NCI-H187 treated with DMSO at 0.1 percent for 48 hours (cell line): Measurements from ENCODE around the gene PRF1.
"Not testable (repeated sequence)": the region's sequence is repeated elsewhere in the genome, so short reads cannot be mapped to it uniquely, and the experiment has no call there.

ENCODE experiments used
- DNase-seq: peaks from one replicate; lab custom pipeline; 2025; lab: John Stamatoyannopoulos, UW

The PRF1 gene

DNA sequence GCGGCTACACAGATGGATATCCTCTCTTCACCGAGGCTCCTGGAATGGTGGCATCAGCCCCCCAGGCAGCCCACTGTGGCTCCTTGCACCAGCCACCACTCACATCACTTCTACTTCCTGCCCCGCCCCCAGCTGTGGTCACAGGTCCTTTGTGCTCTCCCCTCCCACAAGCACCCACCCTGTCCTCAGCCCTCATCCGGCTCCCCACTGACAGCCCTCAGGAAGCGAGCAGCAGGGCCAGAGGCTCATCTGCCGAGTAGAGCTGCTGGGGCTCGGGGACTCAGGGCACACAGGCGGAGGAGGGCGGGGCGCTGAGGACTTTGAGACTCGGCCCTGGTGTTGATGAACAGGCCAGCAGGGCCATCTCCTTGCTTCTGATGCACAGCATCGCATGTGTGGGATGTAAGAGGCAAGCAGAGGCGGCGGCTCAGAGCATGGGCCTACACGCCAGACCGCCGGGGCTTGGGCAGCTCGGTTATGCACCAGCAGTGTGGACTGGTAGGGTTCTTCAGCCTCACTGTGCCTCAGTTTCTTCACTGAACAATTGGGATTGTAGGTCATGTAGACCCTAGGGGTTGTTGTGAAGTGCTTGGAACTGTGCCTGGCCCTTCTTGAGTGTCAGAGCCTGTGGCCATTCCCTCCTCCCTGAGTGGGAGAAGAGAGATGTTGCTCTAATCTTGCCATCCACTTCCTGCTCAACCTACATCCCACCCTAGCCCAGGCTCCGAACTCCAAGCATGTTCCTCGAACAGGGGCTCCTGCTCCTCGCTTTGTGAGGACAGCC, at the start of gene PRF1:
TSS of gene PRF1 (minus strand) at position 77 of the 784 bp plus-strand sequence. CDS start 1,839 bp downstream, outside the sequence.
- DNase-seq = no peak

- no peak for DNase-seq
Measured at GRCh38 chr10:70651661-70652060, 49.1 kb upstream of the PRF1 start.

GRCh38 chr10:70650718-70651117, 48.2 kb upstream of the PRF1 start:
- no peak for DNase-seq

- DNase-seq = no peak
Measured at GRCh38 chr10:70650104-70650503, 47.6 kb upstream of the PRF1 start.

DNA sequence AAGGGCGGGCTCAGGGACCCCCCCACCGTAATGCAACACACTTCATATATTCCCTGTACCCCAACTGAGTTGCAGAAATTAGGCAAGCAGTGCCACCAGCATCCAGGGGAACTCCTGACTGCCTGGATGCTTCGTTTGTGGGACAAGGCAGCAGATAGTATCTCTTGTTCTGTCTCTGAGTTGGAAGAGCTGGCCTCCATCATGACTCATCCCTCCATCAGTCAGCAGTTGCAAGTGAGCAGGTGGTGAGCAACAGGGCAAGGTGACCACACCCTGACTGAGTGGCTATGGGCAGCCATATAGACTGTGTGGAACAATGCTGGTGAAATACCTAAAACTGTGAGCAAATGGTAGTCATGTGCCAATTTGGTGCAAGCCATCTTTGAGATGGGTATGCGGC, 47.0 kb upstream of the PRF1 start:
- no peak for DNase-seq

DNA sequence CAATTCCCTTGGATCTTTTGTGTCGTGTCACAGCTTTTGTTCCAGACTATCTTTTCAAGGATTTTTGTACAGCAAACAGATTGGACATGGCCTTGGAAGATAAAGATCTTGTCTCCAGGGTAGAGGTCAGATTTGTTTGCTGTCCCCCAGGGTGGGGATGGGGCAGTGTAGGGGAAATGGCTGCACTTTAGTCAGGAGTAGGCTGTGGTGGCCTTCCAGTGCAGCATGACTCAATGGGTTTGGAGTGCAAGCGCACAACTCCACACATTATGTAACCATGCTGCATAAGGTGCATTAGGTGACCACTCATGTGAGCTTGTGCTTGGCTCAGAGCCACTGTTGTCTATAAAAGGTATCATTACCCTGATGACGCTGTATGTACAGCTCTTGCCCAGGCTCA, 45.9 kb upstream of the PRF1 start:
- DNase-seq = no peak

GRCh38 chr10:70647086-70647485, 44.5 kb upstream of the PRF1 start:
- no peak for DNase-seq

DNA sequence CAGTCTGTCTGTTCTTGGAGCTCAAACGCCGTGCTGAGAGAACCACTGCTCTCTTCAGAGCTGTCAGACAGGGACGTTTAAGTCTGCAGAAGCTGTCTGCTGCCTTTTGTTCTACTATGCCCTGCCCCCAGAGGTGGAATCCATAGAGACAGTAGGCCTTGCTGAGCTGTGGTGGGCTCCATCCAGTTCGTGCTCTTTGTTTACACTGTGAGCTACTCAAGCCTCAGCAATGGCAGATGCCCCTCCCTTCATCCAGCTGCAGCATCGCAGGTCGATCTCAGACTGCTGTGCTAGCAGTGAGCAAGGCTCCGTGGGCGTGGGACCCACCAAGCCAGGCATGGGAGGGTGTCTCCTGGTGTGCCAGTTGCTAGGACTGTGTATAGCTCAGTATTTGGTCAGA, 42.4 kb upstream of the PRF1 start:
- DNase-seq = not testable (repeated sequence)

DNA sequence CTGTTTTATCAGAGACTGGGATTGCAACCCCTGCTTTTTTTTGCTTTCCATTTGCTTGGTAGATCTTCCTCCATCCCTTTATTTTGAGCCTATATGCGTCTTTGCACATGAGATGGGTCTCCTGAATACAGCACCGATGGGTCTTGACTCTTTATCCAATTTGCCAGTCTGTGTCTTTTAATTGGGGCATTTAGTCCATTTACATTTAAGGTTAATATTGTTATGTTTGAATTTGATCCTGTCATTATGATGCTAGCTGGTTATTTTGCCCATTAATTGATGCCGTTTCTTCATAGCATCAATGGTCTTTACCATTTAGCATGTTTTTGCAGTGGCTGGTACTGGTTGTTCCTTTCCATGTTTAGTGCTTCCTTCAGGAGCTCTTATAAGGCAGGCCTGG, 40.7 kb upstream of the PRF1 start:
- not testable (repeated sequence) for DNase-seq

DNA sequence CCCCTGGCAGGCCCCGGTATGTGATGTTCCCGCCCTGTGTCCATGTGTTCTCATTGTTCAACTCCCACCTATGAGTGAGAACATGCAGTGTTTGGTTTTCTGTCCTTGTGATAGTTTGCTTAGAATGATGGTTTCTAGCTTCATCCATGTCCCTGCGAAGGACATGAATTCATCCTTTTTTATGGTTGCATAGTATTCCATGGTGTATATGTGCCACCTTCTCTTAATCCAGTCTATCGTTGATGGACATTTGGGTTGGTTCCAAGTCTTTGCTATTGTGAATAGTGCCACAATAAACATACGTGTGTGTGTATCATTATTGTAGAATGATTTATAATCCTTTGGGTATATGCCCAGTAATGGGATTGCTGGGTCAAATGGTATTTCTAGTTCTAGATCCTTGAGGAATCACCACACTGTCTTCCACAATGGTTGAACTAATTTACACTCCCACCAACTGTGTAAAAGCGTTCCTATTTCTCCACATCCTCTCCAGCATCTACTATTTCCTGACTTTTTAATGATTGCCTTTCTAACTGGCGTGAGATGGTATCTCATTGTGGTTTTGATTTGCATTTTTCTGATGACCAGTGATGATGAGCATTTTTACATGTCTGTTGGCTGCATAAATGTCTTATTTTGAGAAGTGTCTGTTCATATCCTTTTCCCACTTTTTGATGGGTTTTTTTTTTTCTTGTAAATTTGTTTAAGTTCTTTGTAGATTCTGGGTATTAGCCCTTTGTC, 37.3 kb upstream of the PRF1 start:
- not testable (repeated sequence) for DNase-seq

GRCh38 chr10:70634515-70634914, 32.0 kb upstream of the PRF1 start:
- not testable (repeated sequence) for DNase-seq

GRCh38 chr10:70634011-70634410, 31.5 kb upstream of the PRF1 start:
- DNase-seq = no peak

- not testable (repeated sequence) for DNase-seq
Measured at GRCh38 chr10:70631735-70632134, 29.2 kb upstream of the PRF1 start.

DNA sequence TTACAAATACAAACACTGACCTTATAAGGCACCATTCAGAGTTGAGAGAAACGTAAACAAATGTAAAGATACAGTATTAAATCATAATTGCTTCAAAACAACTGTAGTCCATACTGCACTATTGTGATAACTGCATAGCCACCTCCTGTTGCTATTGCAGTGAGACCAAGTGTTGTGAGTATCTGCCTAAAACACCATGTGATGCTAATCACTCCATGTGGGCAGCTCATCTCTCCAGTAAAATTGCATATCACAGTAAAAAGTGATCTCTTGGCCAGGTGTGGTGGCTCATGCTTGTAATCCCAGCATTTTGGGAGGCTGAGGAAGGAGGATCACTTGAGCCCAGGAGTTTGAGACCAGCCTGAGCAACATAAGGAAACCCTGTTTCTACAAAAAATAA, 26.8 kb upstream of the PRF1 start:
- no peak for DNase-seq

DNA sequence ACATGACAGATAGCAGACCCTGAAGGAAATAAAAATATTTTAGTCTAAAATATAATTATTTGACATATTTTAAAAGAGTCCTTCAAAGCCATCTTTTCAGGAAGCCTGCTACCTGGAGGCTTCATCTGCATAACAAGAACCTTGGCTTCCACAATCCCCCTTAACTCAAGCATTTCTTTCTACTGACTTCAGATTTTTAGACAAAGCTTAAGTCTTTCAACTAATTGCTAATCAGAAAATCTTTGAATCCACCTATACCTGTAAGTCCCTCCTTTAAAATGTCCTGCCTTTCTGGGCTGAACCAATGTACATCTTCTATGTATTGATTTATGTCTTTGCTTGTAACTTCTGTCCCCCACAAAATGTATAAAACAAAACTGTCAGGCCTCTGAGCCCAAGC, 23.5 kb upstream of the PRF1 start:
- DNase-seq = no peak

DNA sequence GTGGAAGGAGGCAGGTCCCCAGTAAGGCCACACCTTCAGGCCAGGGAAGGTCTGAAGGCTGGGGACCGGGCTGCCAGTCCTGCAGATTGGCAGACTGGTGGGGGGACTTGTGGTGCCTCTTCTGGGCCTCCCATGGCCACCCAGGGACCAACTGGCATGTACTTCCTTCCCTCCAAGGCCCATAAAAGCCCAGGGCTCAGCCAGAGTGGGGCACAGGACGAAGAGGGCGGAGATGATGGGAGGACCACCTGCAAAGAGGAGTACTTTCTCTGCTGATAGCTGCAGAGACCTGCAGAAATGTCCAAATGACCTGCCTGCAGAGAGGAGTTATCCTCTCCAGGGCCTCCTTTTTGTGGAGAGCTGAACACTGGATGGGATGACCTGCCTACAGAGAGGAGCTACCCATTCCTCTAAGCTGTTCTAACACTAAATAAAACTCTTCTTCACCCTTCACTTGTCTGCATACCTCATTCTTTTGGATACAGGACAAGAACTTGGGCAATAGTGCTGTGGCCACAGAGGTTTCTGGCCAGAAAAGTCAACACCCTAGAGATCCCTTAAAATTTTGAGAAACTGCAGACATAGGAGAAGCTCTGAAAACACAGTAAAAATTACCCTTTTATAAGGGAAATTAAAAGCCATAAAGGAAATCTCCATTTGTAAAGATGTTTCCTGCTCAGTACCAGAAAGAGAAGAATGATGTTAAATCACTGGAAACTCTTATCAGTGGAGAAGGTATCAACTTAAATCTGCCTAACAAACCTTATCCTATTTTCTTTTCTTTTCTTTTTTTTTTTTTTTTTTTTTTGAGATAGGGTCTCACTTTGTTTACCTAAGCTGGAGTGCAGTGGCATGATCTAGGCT, 20.7 kb upstream of the PRF1 start:
- DNase-seq = no peak

DNA sequence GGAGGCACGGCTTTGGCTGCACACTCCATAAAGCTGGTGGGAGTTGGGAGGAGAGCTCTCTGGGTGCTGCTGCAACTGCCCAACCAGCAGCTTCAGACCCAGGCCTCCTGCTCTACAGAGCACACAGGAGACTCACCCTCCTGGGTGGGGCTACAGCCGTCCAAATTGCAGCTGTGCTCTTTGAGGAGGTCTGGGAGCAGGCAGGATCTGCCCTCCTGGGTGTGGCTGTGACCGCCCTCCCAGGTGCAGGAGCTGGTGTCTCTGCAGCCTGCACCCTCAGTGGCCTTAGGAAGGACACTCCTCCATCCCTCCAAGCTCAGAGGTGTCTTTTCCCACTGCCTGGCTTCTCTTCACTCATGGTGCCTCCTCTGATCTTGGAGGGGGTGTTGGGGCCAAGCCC, 20.0 kb upstream of the PRF1 start:
- DNase-seq = no peak

DNA sequence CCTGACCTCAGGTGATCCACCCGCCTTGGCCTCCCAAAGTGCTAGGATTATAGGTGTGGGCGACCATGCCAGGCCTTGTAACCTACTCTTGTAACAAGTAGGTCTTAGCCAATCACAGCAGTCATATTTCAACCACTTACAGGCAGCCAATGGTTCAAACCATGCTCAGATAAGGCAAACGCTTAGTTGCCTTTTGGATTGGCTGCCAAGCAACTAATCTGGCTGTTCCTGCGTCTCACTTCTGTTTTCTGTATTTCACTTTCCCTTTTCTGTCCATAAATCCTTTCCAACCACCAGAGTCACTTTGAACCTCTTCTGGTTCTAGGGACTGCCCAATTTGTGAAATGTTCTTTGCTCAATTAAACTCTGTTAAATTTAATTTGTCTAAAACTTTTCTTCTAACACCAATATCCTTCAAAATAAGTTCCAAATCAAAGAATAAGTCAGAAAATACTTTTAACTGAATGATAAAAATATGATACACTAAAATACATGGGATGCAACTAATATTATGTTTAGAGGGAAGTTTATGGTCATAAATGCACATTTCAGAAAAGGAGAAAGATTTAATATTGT, 19.1 kb upstream of the PRF1 start:
- no peak for DNase-seq

DNA sequence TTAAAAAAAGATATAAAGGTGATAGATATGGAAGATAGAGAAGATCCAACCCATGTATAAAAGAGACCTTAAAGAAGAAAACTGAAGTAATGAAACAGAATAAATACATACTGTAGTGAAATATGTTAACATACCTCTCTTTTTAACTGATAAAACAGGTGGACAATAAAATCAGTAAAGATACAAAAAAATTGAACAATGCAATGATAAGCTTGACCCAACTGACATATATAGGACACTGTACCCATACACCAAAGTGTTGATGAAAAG, 17.4 kb upstream of the PRF1 start:
- DNase-seq = no peak

- DNase-seq = no peak
Measured at GRCh38 chr10:70619271-70620019, 16.9 kb upstream of the PRF1 start.

DNA sequence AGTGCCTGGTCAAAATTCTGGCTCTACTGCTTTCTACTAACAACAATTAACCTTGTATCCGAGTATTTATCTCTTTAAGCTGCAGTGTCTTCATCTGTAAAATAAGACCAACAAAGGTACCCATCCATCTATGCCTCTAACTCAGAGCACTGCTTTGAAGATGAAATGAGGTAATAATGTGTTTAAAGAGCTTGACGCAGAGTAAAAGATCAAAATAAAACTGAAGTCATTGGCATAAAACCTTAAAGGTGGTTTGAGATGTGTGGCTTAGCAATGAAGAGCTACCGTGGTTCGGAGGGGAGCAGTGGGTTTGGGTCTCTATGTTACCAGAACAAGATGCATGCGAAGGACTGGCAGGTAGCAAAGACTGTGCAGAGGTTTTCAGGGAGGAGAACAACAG, 16.1 kb upstream of the PRF1 start:
- no peak for DNase-seq
